CD4-positive, alpha-beta T cell (primary cell): ENCODE data around the gene ADORA2B. TPM values are rescaled to one million over a fixed set of nuclear protein-coding genes. Genes with fewer than 3 reads are reported as not detected.
A peak's percentile ranks its signal among the peaks of the same experiment; 100 is the strongest.

ENCODE experiments used
- ATAC-seq: fragments of 200-7000 bp; cut with Tn5 transposase; one replicate; pipeline ENCODE4 v1.10.0; 2022; ENCODE audit warnings: mild to moderate bottlenecking; ENCODE audit not compliant: poor library complexity
- CTCF ChIA-PET: fragments of 350-600 bp; sonication (Branson Sonifier 250); formaldehyde crosslinking; loops from one replicate; lab custom pipeline; 2021; ENCODE audit warnings: antibody characterized with exemption, inconsistent platforms; lab: Charles Lee
- POLR2A ChIA-PET: fragments of 350-600 bp; sonication (Branson Sonifier 250); formaldehyde crosslinking; loops from one replicate; lab custom pipeline; 2021; ENCODE audit warnings: antibody characterized with exemption, inconsistent platforms; lab: Charles Lee
- DNase-seq, 14 experiments: peaks; one replicate each; pipeline ENCODE4 v3.0.0-alpha.2; 2013 to 2020; ENCODE audit warnings: mixed read lengths in 2 of 14
- H3K27ac ChIP-seq, 2 donors: one replicate each; pipeline versions ENCODE4 v1.5.1 to v1.7.0; 2013; ENCODE audit warnings: low read length in 2 of 2, low read depth in 1 of 2, mild to moderate bottlenecking in 1 of 2
- H3K27me3 ChIP-seq, 2 experiments: 1 replicate in 1 of 2; 2 replicates in 1 of 2; pipeline versions ENCODE4 v1.6.1 to v1.7.0; 2013; ENCODE audit warnings: low read length in 2 of 2, control low read depth in 1 of 2, mild to moderate bottlenecking in 1 of 2, moderate library complexity in 1 of 2; ENCODE audit not compliant: insufficient read depth in 2 of 2, control insufficient read depth in 1 of 2
- H3K36me3 ChIP-seq: one replicate; pipeline ENCODE4 v1.6.1; 2013; ENCODE audit warnings: low read length, control low read depth; ENCODE audit not compliant: insufficient read depth
- H3K4me1 ChIP-seq: one replicate; pipeline ENCODE4 v1.6.1; 2013; ENCODE audit warnings: low read length, control low read depth; ENCODE audit not compliant: insufficient read depth
- H3K4me3 ChIP-seq: one replicate; pipeline ENCODE4 v1.5.1; 2013; ENCODE audit warnings: mild to moderate bottlenecking, low read length, moderate library complexity
- H3K9me3 ChIP-seq, 2 experiments: 1 replicate in 1 of 2; 2 replicates in 1 of 2; pipeline versions ENCODE4 v1.6.1 to v1.7.0; 2013; ENCODE audit warnings: low read length in 2 of 2, mild to moderate bottlenecking in 2 of 2, control low read depth in 1 of 2, moderate library complexity in 1 of 2; ENCODE audit not compliant: control insufficient read depth in 1 of 2, insufficient read depth in 1 of 2
- H3K27ac Mint-ChIP-seq: one replicate; pipeline ENCODE4 v1.8.0; 2020; ENCODE audit warnings: mixed read lengths
- H3K27me3 Mint-ChIP-seq: one replicate; pipeline ENCODE4 v1.8.0; 2021; ENCODE audit warnings: mixed read lengths
- H3K36me3 Mint-ChIP-seq: one replicate; pipeline ENCODE4 v1.8.0; 2021; ENCODE audit warnings: low read depth, mixed read lengths
- H3K4me1 Mint-ChIP-seq: one replicate; pipeline ENCODE4 v1.8.0; 2021; ENCODE audit warnings: low read depth, mixed read lengths
- H3K4me3 Mint-ChIP-seq: one replicate; pipeline ENCODE4 v1.8.0; 2020; ENCODE audit warnings: mild to moderate bottlenecking, mixed read lengths
- H3K9me3 Mint-ChIP-seq: one replicate; pipeline ENCODE4 v1.8.0; 2020; ENCODE audit warnings: mixed read lengths
- CTCF ChIP-seq: fragments of 200-600 bp; IDR thresholded peaks from one replicate; pipeline ENCODE4 v1.8.0; 2022; ENCODE audit warnings: antibody characterized with exemption, mild to moderate bottlenecking
- intact Hi-C, 2 experiments: fragments of 100-400 bp; cut with DNase I in 1 of 2; cut with micrococcal nuclease in 1 of 2; formaldehyde crosslinking; loops; one replicate each; pipeline versions ENCODE4 v1.15.1 to v1.9.0; 2023 to 2025; cut with DNase I, micrococcal nuclease
- total RNA-seq, 174 experiments: library from RNA in 2 of 174; stranded (reverse) in 2 of 174; gene quantifications; one replicate each; pipeline ENCODE4 v1.2.3 and lab custom pipeline; 2021 to 2026

The ADORA2B gene
- total RNA-seq, 2 experiments from 2014 or later, result not detected

- no peaks in the 10 kb centered on the region for H3K36me3 ChIP-seq
Measured at GRCh38 chr17:15963670-15964110, 18.8 kb downstream of the ADORA2B start.

GRCh38 chr17:15965528-15965927 lies 20.6 kb downstream of the ADORA2B start:
- Mint-ChIP-seq H3K36me3 (no peaks in the 10 kb centered on the region), H3K4me1 (peaks cover 24% of the 10 kb centered on the region), H3K27ac (peak overlapping the region; percentile 90), H3K4me3 (no peak overlapping the region), H3K9me3 (no peaks in the 10 kb centered on the region), H3K27me3 (no peaks in the 10 kb centered on the region)
- Histone ChIP-seq H3K4me1 (peaks cover 13% of the 10 kb centered on the region), H3K36me3 (no peaks in the 10 kb centered on the region), H3K27me3 (peaks cover 0 to 5% of the 10 kb centered on the region in 2 experiments), H3K27ac (no peak overlapping the region), H3K9me3 (no peaks in the 10 kb centered on the region), H3K4me3 (no peak overlapping the region)
- intact Hi-C loops, result no loop called here
- ATAC-seq (no peak), DNase-seq (no peak)
- no peak for TF ChIP-seq CTCF
- CTCF ChIA-PET, result no interaction called here
- POLR2A ChIA-PET, result interaction anchor here (1.1 to 1.4 kb wide), 3 partner anchors 34 to 35 kb away, joined by 3 to 6 read pairs (median 5); partner anchors contain the start of genes TTC19 and ZSWIM7

More at GRCh38 chr17:15963670-15964110, 18.8 kb downstream of the ADORA2B start:
- Histone ChIP-seq H3K27me3 (peaks cover 0 to 5% of the 10 kb centered on the region in 2 experiments), H3K27ac (no peak overlapping the region), H3K4me3 (no peak overlapping the region), H3K9me3 (no peaks in the 10 kb centered on the region), H3K4me1 (peaks cover 13% of the 10 kb centered on the region)
- no peak for DNase-seq
- Mint-ChIP-seq H3K27ac (no peak overlapping the region), H3K27me3 (no peaks in the 10 kb centered on the region), H3K9me3 (no peaks in the 10 kb centered on the region), H3K4me1 (peaks cover 32% of the 10 kb centered on the region), H3K36me3 (no peaks in the 10 kb centered on the region), H3K4me3 (no peak overlapping the region)
- CTCF ChIA-PET, result no interaction called here
- TF ChIP-seq CTCF, result no peak
- intact Hi-C loops, result no loop called here
- POLR2A ChIA-PET, result no interaction called here
- no peak for ATAC-seq

DNA sequence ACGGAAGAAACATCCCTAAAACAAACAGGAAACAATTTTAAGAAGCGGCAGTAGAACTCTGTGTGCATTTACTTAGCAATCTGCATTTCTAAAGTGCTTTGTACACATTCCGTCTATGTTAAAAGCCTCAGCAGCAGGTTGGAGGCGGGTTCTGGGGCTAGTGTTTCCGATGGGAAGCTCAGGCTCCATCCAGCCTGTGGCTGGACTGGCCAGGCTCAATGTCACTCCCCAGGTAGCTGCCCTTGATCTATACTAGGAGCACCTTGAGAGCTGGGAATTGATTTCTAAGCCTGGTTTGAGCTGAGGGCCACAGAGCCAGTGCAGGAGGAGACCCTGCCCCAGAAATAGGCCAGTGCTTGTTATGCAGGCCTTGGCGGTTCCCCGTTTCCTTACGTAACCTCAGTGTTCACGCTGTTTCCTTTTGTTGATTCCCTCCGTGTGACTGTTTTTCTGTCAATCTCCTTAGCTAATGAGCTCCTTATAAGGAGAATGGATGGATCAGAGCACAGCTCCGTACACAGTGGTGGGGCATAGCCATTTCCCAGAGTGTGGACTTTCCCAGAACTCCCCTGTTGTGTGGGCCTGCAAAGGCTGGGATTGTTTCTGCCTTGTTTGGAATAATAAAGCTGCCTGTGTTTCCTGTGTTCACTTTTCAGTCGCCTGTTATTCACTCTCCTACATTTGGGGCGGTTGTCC lies 21.4 kb downstream of the ADORA2B start:
- peak in 1 of 14 experiments; percentile 34 for DNase-seq
- peak overlapping the region; percentile 90 for H3K27ac Mint-ChIP-seq
- no peaks in the 10 kb centered on the region for H3K9me3 ChIP-seq
- TF ChIP-seq CTCF, result no peak
- peak; percentile 43 for ATAC-seq
- H3K36me3 ChIP-seq, result no peaks in the 10 kb centered on the region
- H3K9me3 Mint-ChIP-seq, result no peaks in the 10 kb centered on the region
- no peaks in the 10 kb centered on the region for H3K27me3 Mint-ChIP-seq
- intact Hi-C loops, result no loop called here
- no peaks in the 10 kb centered on the region for H3K36me3 Mint-ChIP-seq
- H3K27ac ChIP-seq, result peak overlapping the region in 1 of 2 donors; percentile 15
- POLR2A ChIA-PET, result interaction anchor here (0.9 to 1.4 kb wide), 3 partner anchors 16 to 35 kb away, joined by 3 to 6 read pairs (median 5); partner anchors contain the start of genes TTC19 and ZSWIM7
- H3K4me1 ChIP-seq, result peaks cover 13% of the 10 kb centered on the region
- peaks cover 0 to 5% of the 10 kb centered on the region in 2 experiments for H3K27me3 ChIP-seq
- no peak overlapping the region for H3K4me3 ChIP-seq
- CTCF ChIA-PET, result no interaction called here
- peak overlapping the region; percentile 66 for H3K4me3 Mint-ChIP-seq
- H3K4me1 Mint-ChIP-seq, result peaks cover 24% of the 10 kb centered on the region
